GM23338 (cell line): ENCODE measurements around the gene DPH7.

Experiments
- CREB1 ChIP-seq: fragments of 250-450 bp; sonication (Bioruptor Pico); IDR thresholded peaks from 2 replicates; pipeline ENCODE4 v1.5.0; 2020; ENCODE audit warnings: low read depth, mild to moderate bottlenecking, moderate library complexity
- CTCF ChIP-seq, 2 experiments: fragments of 200-600 bp in 1 of 2; sonication (generic) in 1 of 2; conservative IDR thresholded peaks; 2 replicates each; pipeline versions ENCODE4 v1.5.1 to v1.6.1; 2016 to 2017; ENCODE audit warnings: antibody characterized with exemption in 2 of 2, low read depth in 2 of 2, mild to moderate bottlenecking in 2 of 2, moderate library complexity in 1 of 2
- ETS1 ChIP-seq: IDR thresholded peaks from 2 replicates; pipeline ENCODE4 v1.6.1; 2016; ENCODE audit warnings: antibody characterized with exemption
- EZH2 ChIP-seq: fragments of 200-600 bp; sonication (generic); IDR thresholded peaks from one replicate; pipeline ENCODE4 v1.8.0; 2017; ENCODE audit warnings: antibody characterized with exemption, mild to moderate bottlenecking, low read depth; ENCODE audit not compliant: unreplicated experiment
- EZH2phosphoT487 ChIP-seq: fragments of 200-600 bp; sonication (generic); IDR thresholded peaks from one replicate; pipeline ENCODE4 v1.8.1; 2018; ENCODE audit warnings: antibody characterized with exemption; ENCODE audit not compliant: unreplicated experiment
- JUNB ChIP-seq: IDR thresholded peaks from one replicate; pipeline ENCODE4 v1.6.1; 2016; ENCODE audit warnings: antibody characterized with exemption; ENCODE audit not compliant: unreplicated experiment
- NANOG ChIP-seq: IDR thresholded peaks from 2 replicates; pipeline ENCODE4 v1.6.1; 2016; ENCODE audit warnings: antibody characterized with exemption, borderline replicate concordance
- POLR2AphosphoS5 ChIP-seq: IDR thresholded peaks from 2 replicates; pipeline ENCODE4 v1.6.1; 2016; ENCODE audit warnings: antibody characterized with exemption, low read depth
- REST ChIP-seq: IDR thresholded peaks from one replicate; pipeline ENCODE4 v1.6.1; 2018; ENCODE audit warnings: antibody characterized with exemption; ENCODE audit not compliant: unreplicated experiment
- STAT1 ChIP-seq: IDR thresholded peaks from one replicate; pipeline ENCODE4 v1.6.1; 2016; ENCODE audit warnings: antibody characterized with exemption; ENCODE audit not compliant: unreplicated experiment
- ZNF114 ChIP-seq: fragments of 250-450 bp; sonication (Bioruptor Pico); IDR thresholded peaks from 2 replicates; pipeline ENCODE4 v1.5.0; 2020; ENCODE audit warnings: mild to moderate bottlenecking, moderate library complexity
- ZNF462 ChIP-seq: fragments of 250-450 bp; sonication (Bioruptor Pico); IDR thresholded peaks from 2 replicates; pipeline ENCODE4 v1.5.0; 2020; ENCODE audit warnings: mild to moderate bottlenecking, moderate library complexity

- TF ChIP-seq REST (no peak), CTCF (conservative IDR thresholded peaks at IDR 0.05; ENCODE audit: low read depth in 2 of 2) (no peak), CREB1 (CRISPR knock-in tag) (no peak), STAT1 (no peak), EZH2phosphoT487 (no peak), POLR2AphosphoS5 (no peak), ZNF462 (CRISPR knock-in tag) (no peak), JUNB (no peak), EZH2 (no peak), ZNF114 (CRISPR knock-in tag) (no peak), ETS1 (no peak), NANOG (no peak)
Observed at GRCh38 chr9:137564134-137564533, 14.6 kb downstream of the DPH7 start.
